Measurements from ENCODE around the gene TRIM2. TPM values are rescaled to one million over a fixed set of nuclear protein-coding genes. Genes with fewer than 3 reads are reported as not detected.

TRIM2 gene
- total RNA-seq, 1 donor from 2014 or later, result 28.7 TPM

- Histone ChIP-seq H3K4me3 (no peak overlapping the region), H3K27me3 (no peaks in the 10 kb centered on the region), H3K36me3 (no peaks in the 10 kb centered on the region), H3K4me1 (peaks cover 18% of the 10 kb centered on the region), H3K27ac (no peak overlapping the region), H3K9me3 (no peaks in the 10 kb centered on the region)
- intact Hi-C loops (cut with DNase I), result no loop called here
- DNase-seq (ENCODE audit: extremely low spot score in 2 of 2), result no peak
- no peak for TF ChIP-seq POLR2A (IDR thresholded peaks at IDR 0.05)
- TF ChIP-seq CTCF (IDR thresholded peaks at IDR 0.05), result no peak
- TF ChIP-seq POLR2AphosphoS5 (IDR thresholded peaks at IDR 0.05; ENCODE audit: insufficient read depth in 1 of 2, low read depth in 1 of 2), result no peak
Measured at GRCh38 chr4:153246446-153247115, 42.3 kb downstream of the TRIM2 start.

GRCh38 chr4:153247116-153247490, 42.9 kb downstream of the TRIM2 start:
- TF ChIP-seq POLR2A (IDR thresholded peaks at IDR 0.05), result no peak
- no peak for TF ChIP-seq POLR2AphosphoS5 (IDR thresholded peaks at IDR 0.05; ENCODE audit: insufficient read depth in 1 of 2, low read depth in 1 of 2)
- TF ChIP-seq CTCF (IDR thresholded peaks at IDR 0.05), result no peak
- intact Hi-C loops (cut with DNase I), result no loop called here
- Histone ChIP-seq H3K4me3 (no peak overlapping the region), H3K4me1 (peaks cover 12% of the 10 kb centered on the region), H3K36me3 (no peaks in the 10 kb centered on the region), H3K9me3 (no peaks in the 10 kb centered on the region), H3K27me3 (no peaks in the 10 kb centered on the region), H3K27ac (no peak overlapping the region)
- no peak for DNase-seq (ENCODE audit: extremely low spot score in 2 of 2)

- no peaks in the 10 kb centered on the region for H3K36me3 ChIP-seq
- intact Hi-C loops (cut with DNase I), result no loop called here
- no peak for TF ChIP-seq POLR2AphosphoS5 (IDR thresholded peaks at IDR 0.05; ENCODE audit: insufficient read depth in 1 of 2, low read depth in 1 of 2)
- no peak for TF ChIP-seq POLR2A (IDR thresholded peaks at IDR 0.05)
- TF ChIP-seq CTCF (IDR thresholded peaks at IDR 0.05), result no peak
- H3K4me1 ChIP-seq, result peaks cover 12% of the 10 kb centered on the region
- peak overlapping the region; percentile 55 to 57 for H3K4me3 ChIP-seq
- H3K9me3 ChIP-seq, result no peaks in the 10 kb centered on the region
- peak overlapping the region; percentile 76 for H3K27ac ChIP-seq
- DNase-seq (ENCODE audit: extremely low spot score in 2 of 2), result no peak
- no peaks in the 10 kb centered on the region for H3K27me3 ChIP-seq
Measured at GRCh38 chr4:153248641-153249198, 44.5 kb downstream of the TRIM2 start.

- Histone ChIP-seq H3K27ac (peak overlapping the region; percentile 76), H3K36me3 (no peaks in the 10 kb centered on the region), H3K27me3 (no peaks in the 10 kb centered on the region), H3K4me3 (peak overlapping the region; percentile 55 to 57), H3K4me1 (peaks cover 12% of the 10 kb centered on the region), H3K9me3 (no peaks in the 10 kb centered on the region)
- DNase-seq (ENCODE audit: extremely low spot score in 2 of 2), result no peak
- TF ChIP-seq POLR2AphosphoS5 (IDR thresholded peaks at IDR 0.05; ENCODE audit: insufficient read depth in 1 of 2, low read depth in 1 of 2) (peak; percentile 35 to 69), POLR2A (IDR thresholded peaks at IDR 0.05) (no peak)
- intact Hi-C loops (cut with DNase I), result no loop called here
Measured at GRCh38 chr4:153249199-153250041, 45.2 kb downstream of the TRIM2 start.

GRCh38 chr4:153252122-153252521, 47.9 kb downstream of the TRIM2 start:
- H3K27me3 ChIP-seq, result no peaks in the 10 kb centered on the region
- no peak overlapping the region for H3K27ac ChIP-seq
- no peaks in the 10 kb centered on the region for H3K9me3 ChIP-seq
- no peak for DNase-seq (ENCODE audit: extremely low spot score in 2 of 2)
- no peak overlapping the region for H3K4me3 ChIP-seq
- no peak for TF ChIP-seq POLR2AphosphoS5 (IDR thresholded peaks at IDR 0.05; ENCODE audit: insufficient read depth in 1 of 2, low read depth in 1 of 2)
- TF ChIP-seq CTCF (IDR thresholded peaks at IDR 0.05), result no peak
- TF ChIP-seq POLR2A (IDR thresholded peaks at IDR 0.05), result no peak
- H3K4me1 ChIP-seq, result peaks cover 12% of the 10 kb centered on the region
- intact Hi-C loops (cut with DNase I), result no loop called here
- no peaks in the 10 kb centered on the region for H3K36me3 ChIP-seq

Data from vagina (tissue), 2 donors.